ENCODE data around the gene PLD4. TPM values are rescaled to one million over a fixed set of nuclear protein-coding genes. Genes with fewer than 3 reads are reported as not detected.

PLD4 gene
- total and polyA plus RNA-seq, 9 of the 15 experiments (the other 6 are each of a cell fraction or from before 2014, with no cell fraction given): 0.18 to 0.24 TPM; not detected in 7

GRCh38 chr14:104877806-104878550 lies 46.7 kb upstream of the PLD4 start:
- ChIA-PET CTCF (ENCODE audit: low intra/inter-chr PET ratio) (no interaction called here), POLR2A (no interaction called here)
- H3K79me2 ChIP-seq (ENCODE audit: control insufficient read depth, insufficient read depth, low read length): no peaks in the 10 kb centered on the region; the same call in 2 of the 3 replicates
- no peak overlapping the region for H3K4me2 ChIP-seq (ENCODE audit: insufficient read depth, low read length)
- H3K9me1 ChIP-seq (ENCODE audit: control insufficient read depth, insufficient read depth, low read length): no peaks in the 10 kb centered on the region
- no peak overlapping the region for H2AFZ ChIP-seq (ENCODE audit: low read depth, low read length)
- no peak overlapping the region for H3K4me3 ChIP-seq
- DNase-seq (ENCODE audit: extremely low read depth in 1 of 4, low spot score in 3 of 4) (no peak), FAIRE-seq (no peak), ATAC-seq (no peak)
- BruUV-seq (replicated peaks): no TSS peak
- H3K36me3 ChIP-seq (ENCODE audit: control insufficient read depth, insufficient read depth, low read length): peaks cover 5% of the 10 kb centered on the region; the same call in 2 of the 3 replicates
- WGBS (ENCODE audit: insufficient coverage, low coverage, missing lambda C conversion rate): 65% methylated on average over 14 of the region's 30 CpGs
- TF ChIP-seq ZNF239 (CRISPR knock-in tag; IDR thresholded peaks at IDR 0.05) (no peak), FOSL1 (tag; conservative IDR thresholded peaks at IDR 0.05) (no peak), ZNF696 (CRISPR knock-in tag; conservative IDR thresholded peaks at IDR 0.05) (no peak), ZSCAN32 (CRISPR knock-in tag; IDR thresholded peaks at IDR 0.05) (no peak), SMARCA4 (IDR thresholded peaks at IDR 0.05) (no peak), ZNF79 (CRISPR knock-in tag; IDR thresholded peaks at IDR 0.05; ENCODE audit: low read depth) (no peak), PRPF4 (IDR thresholded peaks at IDR 0.05; ENCODE audit: insufficient read depth, low read depth, low read length, poor library complexity, severe bottlenecking) (no peak), CHD1 (IDR thresholded peaks at IDR 0.05; ENCODE audit: low read length) (no peak), RBM34 (IDR thresholded peaks at IDR 0.05; ENCODE audit: borderline replicate concordance, insufficient read depth, low read length) (no peak), RFX5 (IDR thresholded peaks at IDR 0.05; ENCODE audit: low read depth, low read length) (no peak), SRSF7 (optimal IDR thresholded peaks at IDR 0.05; ENCODE audit: low read depth, low read length) (no peak), KDM2B (CRISPR knock-in tag; IDR thresholded peaks at IDR 0.05) (no peak), MCM7 (IDR thresholded peaks at IDR 0.05) (no peak)
- TF ChIP-seq, protein P1, sequence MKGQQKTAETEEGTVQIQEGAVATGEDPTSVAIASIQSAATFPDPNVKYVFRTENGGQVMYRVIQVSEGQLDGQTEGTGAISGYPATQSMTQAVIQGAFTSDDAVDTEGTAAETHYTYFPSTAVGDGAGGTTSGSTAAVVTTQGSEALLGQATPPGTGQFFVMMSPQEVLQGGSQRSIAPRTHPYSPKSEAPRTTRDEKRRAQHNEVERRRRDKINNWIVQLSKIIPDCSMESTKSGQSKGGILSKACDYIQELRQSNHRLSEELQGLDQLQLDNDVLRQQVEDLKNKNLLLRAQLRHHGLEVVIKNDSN (CRISPR knock-in tag; IDR thresholded peaks at IDR 0.05): no peak
- TF ChIP-seq, protein P2, sequence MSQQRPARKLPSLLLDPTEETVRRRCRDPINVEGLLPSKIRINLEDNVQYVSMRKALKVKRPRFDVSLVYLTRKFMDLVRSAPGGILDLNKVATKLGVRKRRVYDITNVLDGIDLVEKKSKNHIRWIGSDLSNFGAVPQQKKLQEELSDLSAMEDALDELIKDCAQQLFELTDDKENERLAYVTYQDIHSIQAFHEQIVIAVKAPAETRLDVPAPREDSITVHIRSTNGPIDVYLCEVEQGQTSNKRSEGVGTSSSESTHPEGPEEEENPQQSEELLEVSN (IDR thresholded peaks at IDR 0.05; ENCODE audit: borderline replicate concordance in 1 of 2, extremely low read depth in 1 of 2, insufficient read depth in 1 of 2, insufficient read length in 1 of 2, low read depth in 1 of 2, low read length in 1 of 2, poor library complexity in 1 of 2, severe bottlenecking in 1 of 2): no peak
- TF ChIP-seq, protein P3, sequence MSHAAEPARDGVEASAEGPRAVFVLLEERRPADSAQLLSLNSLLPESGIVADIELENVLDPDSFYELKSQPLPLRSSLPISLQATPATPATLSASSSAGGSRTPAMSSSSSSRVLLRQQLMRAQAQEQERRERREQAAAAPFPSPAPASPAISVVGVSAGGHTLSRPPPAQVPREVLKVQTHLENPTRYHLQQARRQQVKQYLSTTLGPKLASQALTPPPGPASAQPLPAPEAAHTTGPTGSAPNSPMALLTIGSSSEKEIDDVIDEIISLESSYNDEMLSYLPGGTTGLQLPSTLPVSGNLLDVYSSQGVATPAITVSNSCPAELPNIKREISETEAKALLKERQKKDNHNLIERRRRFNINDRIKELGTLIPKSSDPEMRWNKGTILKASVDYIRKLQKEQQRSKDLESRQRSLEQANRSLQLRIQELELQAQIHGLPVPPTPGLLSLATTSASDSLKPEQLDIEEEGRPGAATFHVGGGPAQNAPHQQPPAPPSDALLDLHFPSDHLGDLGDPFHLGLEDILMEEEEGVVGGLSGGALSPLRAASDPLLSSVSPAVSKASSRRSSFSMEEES (CRISPR knock-in tag; IDR thresholded peaks at IDR 0.05): no peak
- H4K20me1 ChIP-seq (replicated peaks; ENCODE audit: control insufficient read depth, insufficient read depth, low read length): no peaks in the 10 kb centered on the region
- no peaks in the 10 kb centered on the region for H3K9me3 ChIP-seq (replicated peaks; ENCODE audit: control insufficient read depth, insufficient read depth, low read depth, low read length)
- in situ Hi-C loops (cut with MboI) (no loop called here), intact Hi-C loops (cut with micrococcal nuclease) (loop anchor here (10.0 kb wide), 1 partner anchor 113 kb away; no protein-coding TSS in a partner anchor)
- H3K9ac ChIP-seq (ENCODE audit: insufficient read depth in 1 of 2, low read depth in 2 of 2, low read length in 2 of 2): no peak overlapping the region
- H3K4me1 ChIP-seq (replicated peaks in 1 of 2; ENCODE audit: control insufficient read depth in 2 of 2, insufficient read depth in 2 of 2, low read length in 2 of 2): peaks cover 0 to 59% of the 10 kb centered on the region in 2 experiments; a peak in 3 of 5 replicates
- H3K27me3 ChIP-seq (ENCODE audit: control insufficient read depth in 2 of 2, insufficient read depth in 2 of 2, low read length in 2 of 2): no peaks in the 10 kb centered on the region
- no peak overlapping the region for H3K27ac ChIP-seq (ENCODE audit: extremely low read depth, low read depth, low read length)
